Smooth muscle cell (in vitro differentiated cells): ENCODE results near the gene IGSF21. TPM values are rescaled to one million over a fixed set of nuclear protein-coding genes. Genes with fewer than 3 reads are reported as not detected.

Experiments
- DNase-seq: peaks from one replicate; lab custom pipeline; 2025; ENCODE audit not compliant: unreplicated experiment; lab: John Stamatoyannopoulos, UW
- H2AFZ ChIP-seq: fragments of 200-600 bp; sonication (generic); 2 replicates; pipeline ENCODE4 v1.6.0; 2016; ENCODE audit warnings: antibody characterized with exemption, low read depth, mild to moderate bottlenecking
- H3F3A ChIP-seq: fragments of 200-600 bp; sonication (generic); 2 replicates; pipeline ENCODE4 v1.6.0; 2017; ENCODE audit warnings: antibody characterized with exemption, low read depth
- H3K27ac ChIP-seq: fragments of 200-600 bp; sonication (generic); 2 replicates; pipeline ENCODE4 v1.5.1; 2016; ENCODE audit warnings: low read depth, mild to moderate bottlenecking
- H3K27me3 ChIP-seq: fragments of 200-600 bp; sonication (generic); 2 replicates; pipeline ENCODE4 v1.6.1; 2016; ENCODE audit warnings: low read depth, mild to moderate bottlenecking
- H3K36me3 ChIP-seq: fragments of 200-600 bp; sonication (generic); 2 replicates; pipeline ENCODE4 v1.5.1; 2016; ENCODE audit warnings: low read depth
- H3K4me1 ChIP-seq: fragments of 200-600 bp; sonication (generic); 2 replicates; pipeline ENCODE4 v1.5.1; 2016; ENCODE audit warnings: low read depth
- H3K4me2 ChIP-seq: fragments of 200-600 bp; sonication (generic); 2 replicates; pipeline ENCODE4 v1.6.0; 2016; ENCODE audit warnings: mild to moderate bottlenecking
- H3K4me3 ChIP-seq: fragments of 200-600 bp; sonication (generic); 2 replicates; pipeline ENCODE4 v1.5.1; 2016; ENCODE audit warnings: mild to moderate bottlenecking
- H3K79me2 ChIP-seq: fragments of 200-600 bp; sonication (generic); 2 replicates; pipeline ENCODE4 v1.6.0; 2016; ENCODE audit warnings: low read depth, mild to moderate bottlenecking
- H3K9ac ChIP-seq: fragments of 200-600 bp; sonication (generic); 2 replicates; pipeline ENCODE4 v1.6.0; 2016; ENCODE audit warnings: low read depth
- H3K9me3 ChIP-seq: fragments of 200-600 bp; sonication (generic); replicated peaks from 2 replicates; pipeline ENCODE4 v1.5.1; 2016; ENCODE audit warnings: low read depth
- H4K20me1 ChIP-seq: fragments of 200-600 bp; sonication (generic); 2 replicates; pipeline ENCODE4 v1.6.0; 2016; ENCODE audit warnings: low read depth
- WGBS: methylation state at CpG from one replicate; pipeline ENCODE4 v1.1.7; 2016; ENCODE audit warnings: low lambda C conversion rate; 5-methylcytosine and 5-hydroxymethylcytosine counted together
- polyA plus RNA-seq: library from polyadenylated mRNA; unstranded; fragments of >200 nt; fragmentation: Nextera tagmentation; extraction: Ambion mirVana; gene quantifications from 2 replicates; pipeline ENCODE4 v1.2.1, GENCODE V29; 2016
- total RNA-seq: library from RNA; depleted of rRNA; stranded (reverse); fragments of >200 nt; gene quantifications from 2 replicates; pipeline ENCODE4 v1.2.3, GENCODE V29; 2014
- TF ChIP-seq, protein P1 (sequence below): fragments of 200-600 bp; sonication (generic); IDR thresholded peaks from 2 replicates; pipeline ENCODE4 v1.5.1; 2017; ENCODE audit warnings: borderline replicate concordance, mild to moderate bottlenecking, antibody characterized with exemption; ENCODE audit not compliant: insufficient read depth, poor library complexity, severe bottlenecking

Gene IGSF21
- total and polyA plus RNA-seq, 2 experiments from 2014 or later: not detected

DNA sequence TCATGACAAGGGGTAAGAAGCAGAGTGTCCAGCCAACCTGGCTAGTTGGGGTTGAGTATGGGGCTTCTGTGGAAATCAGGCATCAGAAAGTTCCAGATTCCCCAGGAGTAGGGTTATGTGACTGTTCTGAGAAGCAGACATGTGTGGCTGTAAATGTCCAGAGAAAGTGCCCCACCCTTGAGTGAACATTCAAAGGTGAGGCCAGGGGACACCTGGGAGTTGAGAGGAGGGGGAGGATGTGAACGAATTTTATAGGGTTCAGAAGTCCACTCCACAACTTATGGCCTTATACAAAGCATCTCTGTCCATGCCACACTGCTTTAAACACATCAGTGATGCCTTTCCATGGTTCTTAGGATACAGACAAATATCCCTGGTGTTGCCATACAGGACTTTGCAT lies 133.3 kb downstream of the IGSF21 start:
- peaks cover 19% of the 10 kb centered on the region for H3K27me3 ChIP-seq
- H3K36me3 ChIP-seq: no peaks in the 10 kb centered on the region
- H3K79me2 ChIP-seq: no peaks in the 10 kb centered on the region
- H3K4me2 ChIP-seq: no peak overlapping the region
- no peaks in the 10 kb centered on the region for H3K4me1 ChIP-seq
- no peak overlapping the region for H3K4me3 ChIP-seq
- no peak overlapping the region for H2AFZ ChIP-seq
- H3F3A ChIP-seq: no peaks in the 10 kb centered on the region
- DNase-seq: no peak
- TF ChIP-seq, protein P1, sequence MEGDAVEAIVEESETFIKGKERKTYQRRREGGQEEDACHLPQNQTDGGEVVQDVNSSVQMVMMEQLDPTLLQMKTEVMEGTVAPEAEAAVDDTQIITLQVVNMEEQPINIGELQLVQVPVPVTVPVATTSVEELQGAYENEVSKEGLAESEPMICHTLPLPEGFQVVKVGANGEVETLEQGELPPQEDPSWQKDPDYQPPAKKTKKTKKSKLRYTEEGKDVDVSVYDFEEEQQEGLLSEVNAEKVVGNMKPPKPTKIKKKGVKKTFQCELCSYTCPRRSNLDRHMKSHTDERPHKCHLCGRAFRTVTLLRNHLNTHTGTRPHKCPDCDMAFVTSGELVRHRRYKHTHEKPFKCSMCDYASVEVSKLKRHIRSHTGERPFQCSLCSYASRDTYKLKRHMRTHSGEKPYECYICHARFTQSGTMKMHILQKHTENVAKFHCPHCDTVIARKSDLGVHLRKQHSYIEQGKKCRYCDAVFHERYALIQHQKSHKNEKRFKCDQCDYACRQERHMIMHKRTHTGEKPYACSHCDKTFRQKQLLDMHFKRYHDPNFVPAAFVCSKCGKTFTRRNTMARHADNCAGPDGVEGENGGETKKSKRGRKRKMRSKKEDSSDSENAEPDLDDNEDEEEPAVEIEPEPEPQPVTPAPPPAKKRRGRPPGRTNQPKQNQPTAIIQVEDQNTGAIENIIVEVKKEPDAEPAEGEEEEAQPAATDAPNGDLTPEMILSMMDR: no peak
- 50% methylated on average over 1 of the region's 1 CpG for WGBS
- H3K9me3 ChIP-seq: no peaks in the 10 kb centered on the region
- H4K20me1 ChIP-seq: no peaks in the 10 kb centered on the region
- H3K27ac ChIP-seq: no peak overlapping the region
- no peak overlapping the region for H3K9ac ChIP-seq

DNA sequence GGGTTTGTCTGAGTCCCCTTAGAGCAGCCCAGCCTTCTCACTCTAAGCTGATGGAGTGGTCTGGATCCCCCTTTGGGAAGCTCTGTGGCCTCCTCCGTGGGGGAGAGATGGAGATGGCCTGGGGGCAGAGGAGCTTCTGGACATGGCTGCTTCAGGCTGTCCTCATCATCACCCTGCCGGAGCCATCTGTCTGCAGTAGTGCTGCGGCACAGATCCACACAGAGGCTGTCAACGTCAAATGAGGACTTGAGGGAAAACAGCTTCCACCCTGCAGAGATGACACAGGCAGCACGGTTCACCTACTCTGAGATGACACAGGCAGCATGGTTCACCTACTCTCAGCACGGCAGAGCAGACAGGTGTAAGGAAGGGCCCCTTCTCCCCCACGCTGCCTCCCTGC lies 134.3 kb downstream of the IGSF21 start:
- Histone ChIP-seq H3K27ac (no peak overlapping the region), H3K4me1 (no peaks in the 10 kb centered on the region), H3K4me2 (no peak overlapping the region), H4K20me1 (no peaks in the 10 kb centered on the region), H3K36me3 (no peaks in the 10 kb centered on the region), H3K9me3 (no peaks in the 10 kb centered on the region), H3K4me3 (no peak overlapping the region), H3K27me3 (peaks cover 19% of the 10 kb centered on the region), H3F3A (no peaks in the 10 kb centered on the region), H2AFZ (no peak overlapping the region), H3K79me2 (no peaks in the 10 kb centered on the region), H3K9ac (no peak overlapping the region)
- DNase-seq: no peak
- WGBS: 77% methylated on average over 7 of the region's 7 CpGs
- TF ChIP-seq, protein P1: no peak

DNA sequence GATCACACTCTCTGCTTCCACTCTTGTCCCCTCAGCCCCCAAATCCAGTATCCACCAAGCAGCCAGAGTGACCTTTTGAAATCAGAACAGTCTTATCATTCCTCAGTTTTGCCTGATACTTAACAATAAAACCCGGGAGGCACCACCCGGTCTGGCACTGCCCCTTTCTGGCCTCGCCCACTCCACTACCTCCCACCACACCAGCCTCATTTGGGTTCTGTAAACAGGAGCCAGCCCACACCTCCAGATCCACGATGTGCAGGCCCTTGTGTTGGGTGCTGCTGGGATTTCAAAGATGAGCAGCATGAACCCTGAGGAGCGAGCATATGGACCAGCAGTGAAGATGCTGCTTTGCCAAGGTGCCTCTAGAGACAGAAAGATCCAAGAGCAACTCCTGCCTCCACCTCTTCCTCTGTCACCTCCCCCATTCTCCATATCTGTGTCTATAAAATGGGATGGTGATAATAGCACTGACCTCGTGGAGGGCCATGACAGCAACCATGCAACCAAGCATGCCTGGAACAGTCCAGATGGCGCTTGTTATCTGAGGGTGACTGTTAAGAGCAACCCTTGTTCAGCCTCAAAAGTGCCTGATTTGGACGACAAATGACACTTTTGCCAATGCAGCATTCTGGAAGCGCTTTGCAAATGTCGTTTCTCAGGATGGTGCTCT lies 136.0 kb downstream of the IGSF21 start:
- H3K9ac ChIP-seq: no peak overlapping the region
- no peak overlapping the region for H3K4me3 ChIP-seq
- no peaks in the 10 kb centered on the region for H3K4me1 ChIP-seq
- H3K9me3 ChIP-seq: no peaks in the 10 kb centered on the region
- WGBS: 69% methylated on average over 10 of the region's 10 CpGs
- no peak overlapping the region for H3K27ac ChIP-seq
- H3K4me2 ChIP-seq: no peak overlapping the region
- H2AFZ ChIP-seq: no peak overlapping the region
- no peaks in the 10 kb centered on the region for H3F3A ChIP-seq
- no peak for DNase-seq
- TF ChIP-seq, protein P1: no peak
- H4K20me1 ChIP-seq: no peaks in the 10 kb centered on the region
- no peaks in the 10 kb centered on the region for H3K79me2 ChIP-seq
- H3K36me3 ChIP-seq: no peaks in the 10 kb centered on the region
- H3K27me3 ChIP-seq: peaks cover 19% of the 10 kb centered on the region

DNA sequence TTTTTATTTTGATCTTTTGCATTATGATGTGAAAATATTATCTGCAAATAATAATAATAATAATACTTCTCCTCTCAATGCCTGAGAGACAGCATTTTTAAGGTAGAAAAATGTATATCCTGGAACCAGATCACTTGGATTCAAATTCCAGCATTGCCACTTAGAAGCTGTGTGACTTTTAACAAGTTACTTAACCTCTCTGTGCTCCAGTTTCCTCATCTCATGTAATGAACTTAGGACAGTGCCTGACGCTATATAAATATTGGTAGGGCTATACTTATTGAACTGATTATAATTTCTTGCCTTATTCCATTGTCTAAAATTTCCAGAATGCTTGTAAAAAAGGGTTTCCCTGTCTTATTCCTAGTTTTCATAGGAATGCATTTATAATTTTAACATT lies 137.2 kb downstream of the IGSF21 start:
- no peaks in the 10 kb centered on the region for H3F3A ChIP-seq
- H3K9me3 ChIP-seq: no peaks in the 10 kb centered on the region
- TF ChIP-seq, protein P1: no peak
- H2AFZ ChIP-seq: no peak overlapping the region
- no peak overlapping the region for H3K27ac ChIP-seq
- H4K20me1 ChIP-seq: no peaks in the 10 kb centered on the region
- DNase-seq: no peak
- no peaks in the 10 kb centered on the region for H3K36me3 ChIP-seq
- H3K27me3 ChIP-seq: peaks cover 19% of the 10 kb centered on the region
- H3K4me1 ChIP-seq: no peaks in the 10 kb centered on the region
- WGBS: 86% methylated on average over 1 of the region's 1 CpG
- H3K4me2 ChIP-seq: no peak overlapping the region
- H3K4me3 ChIP-seq: no peak overlapping the region
- H3K79me2 ChIP-seq: no peaks in the 10 kb centered on the region
- H3K9ac ChIP-seq: no peak overlapping the region
